SIG-M5 treated with dmso at 0.1 percent for 504 hours (cell line): ENCODE measurements around the gene KRTAP5-10.
"Not testable (repeated sequence)": the region's sequence is repeated elsewhere in the genome, so short reads cannot be mapped to it uniquely, and the experiment has no call there.

Source experiments
- DNase-seq: peaks from one replicate; lab custom pipeline; 2025; ENCODE audit not compliant: unreplicated experiment; lab: John Stamatoyannopoulos, UW

KRTAP5-10 gene

DNA sequence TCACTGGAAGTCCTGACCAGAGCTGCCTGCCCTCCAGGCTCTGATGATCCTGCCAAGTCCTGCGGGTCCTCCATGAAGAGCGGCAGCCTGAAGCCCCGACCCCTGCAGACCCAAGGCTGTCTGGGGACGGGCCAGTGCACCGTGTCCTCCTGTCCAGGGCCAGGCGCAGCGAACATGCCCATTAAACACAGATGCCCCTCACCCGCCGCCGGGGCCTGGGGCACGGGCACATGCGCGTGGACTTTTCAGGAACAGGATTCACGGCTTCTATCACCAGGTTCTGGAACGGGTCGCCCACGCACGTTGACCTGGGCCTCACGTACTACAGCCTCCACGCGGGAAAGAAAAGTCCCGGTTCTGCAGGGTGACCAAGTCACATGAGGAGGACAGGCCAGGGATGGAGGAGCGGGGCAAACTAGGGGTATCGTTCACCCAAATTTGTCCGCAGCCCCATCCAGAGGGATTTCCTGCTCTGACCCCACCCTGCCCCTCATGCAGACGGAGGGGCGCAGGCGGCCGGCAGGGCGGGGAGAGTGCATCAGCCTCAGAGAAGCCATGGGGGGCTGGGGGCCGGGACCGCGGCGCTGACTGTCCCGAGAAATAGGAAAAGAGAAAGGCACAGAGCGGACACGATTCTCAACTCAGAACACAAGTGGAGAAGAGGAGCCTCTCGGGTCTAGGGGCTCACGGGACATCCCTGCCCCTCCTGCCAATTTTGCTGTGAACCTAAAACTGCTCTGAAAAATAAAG is 5.9 kb downstream of the KRTAP5-10 start:
- not testable (repeated sequence) for DNase-seq

DNA sequence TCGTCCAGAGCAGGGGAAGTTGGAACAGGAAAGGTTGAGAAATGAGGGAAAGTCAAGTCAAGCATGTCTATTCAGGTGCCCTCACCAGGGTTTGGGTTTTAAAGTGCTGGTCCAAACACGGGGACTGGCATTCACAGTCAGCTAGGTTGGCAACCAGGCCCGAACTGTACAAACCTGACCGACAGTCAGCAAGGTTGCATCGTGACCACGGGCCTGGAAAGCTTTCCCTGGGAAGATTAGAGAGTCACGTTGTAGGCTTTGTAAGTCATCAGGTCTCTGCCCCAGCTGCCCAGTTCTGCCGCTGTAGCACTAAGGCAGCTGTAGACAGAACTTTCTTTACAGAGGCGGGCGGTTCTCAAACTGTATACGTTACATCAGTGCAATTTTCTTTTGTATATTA is 7.4 kb downstream of the KRTAP5-10 start:
- DNase-seq: no peak

DNA sequence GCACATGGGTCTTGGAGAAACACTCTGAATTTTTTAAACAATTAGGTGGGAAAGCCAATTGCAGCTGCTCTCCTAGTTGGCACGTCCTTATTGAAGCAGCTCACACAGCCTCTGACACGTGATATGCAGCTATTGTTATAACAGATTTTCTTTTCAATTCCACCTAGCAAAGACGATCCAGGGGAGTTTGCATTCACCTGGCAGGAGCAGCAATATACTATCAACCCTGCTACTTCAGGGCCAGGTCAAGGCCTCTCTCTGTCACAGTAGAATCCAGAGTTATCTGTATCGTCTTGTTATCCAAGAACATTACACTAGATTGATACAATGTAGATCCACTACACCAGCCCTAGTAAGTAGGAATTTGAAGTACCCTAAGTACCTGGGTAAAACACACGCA is 9.1 kb downstream of the KRTAP5-10 start:
- DNase-seq: no peak

DNA sequence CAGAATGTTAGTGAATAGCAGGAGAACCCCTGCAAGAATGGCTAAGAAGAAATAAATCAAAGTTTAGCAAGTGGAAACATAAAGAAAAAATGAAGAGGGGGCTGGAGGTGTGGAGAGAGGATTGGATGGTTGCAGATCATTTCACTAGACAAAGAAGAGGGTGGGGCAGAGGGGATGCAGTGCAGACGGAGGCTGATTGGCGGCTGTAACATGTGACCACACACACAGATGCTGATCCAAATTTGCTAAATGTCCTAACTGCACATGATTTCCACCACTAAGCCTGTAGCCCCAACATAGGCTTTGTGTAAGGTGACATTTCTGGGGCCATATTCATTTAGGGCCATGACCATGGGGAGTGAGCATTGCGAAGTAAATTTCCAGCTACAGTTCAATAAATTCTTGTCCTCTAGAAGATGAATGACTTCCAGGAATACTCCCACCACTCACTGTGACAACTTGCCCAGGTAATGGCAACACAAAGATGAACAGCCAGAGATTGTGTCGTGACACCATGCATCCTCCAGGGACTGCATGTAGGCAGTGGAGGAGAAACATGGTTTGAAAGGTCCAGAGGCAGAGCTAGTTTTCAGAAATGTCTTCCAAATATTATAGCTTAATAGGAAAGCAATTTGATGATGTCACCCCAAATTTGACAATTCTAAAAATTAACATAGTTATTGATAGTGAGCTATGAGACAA is 10.5 kb downstream of the KRTAP5-10 start:
- no peak for DNase-seq

DNA sequence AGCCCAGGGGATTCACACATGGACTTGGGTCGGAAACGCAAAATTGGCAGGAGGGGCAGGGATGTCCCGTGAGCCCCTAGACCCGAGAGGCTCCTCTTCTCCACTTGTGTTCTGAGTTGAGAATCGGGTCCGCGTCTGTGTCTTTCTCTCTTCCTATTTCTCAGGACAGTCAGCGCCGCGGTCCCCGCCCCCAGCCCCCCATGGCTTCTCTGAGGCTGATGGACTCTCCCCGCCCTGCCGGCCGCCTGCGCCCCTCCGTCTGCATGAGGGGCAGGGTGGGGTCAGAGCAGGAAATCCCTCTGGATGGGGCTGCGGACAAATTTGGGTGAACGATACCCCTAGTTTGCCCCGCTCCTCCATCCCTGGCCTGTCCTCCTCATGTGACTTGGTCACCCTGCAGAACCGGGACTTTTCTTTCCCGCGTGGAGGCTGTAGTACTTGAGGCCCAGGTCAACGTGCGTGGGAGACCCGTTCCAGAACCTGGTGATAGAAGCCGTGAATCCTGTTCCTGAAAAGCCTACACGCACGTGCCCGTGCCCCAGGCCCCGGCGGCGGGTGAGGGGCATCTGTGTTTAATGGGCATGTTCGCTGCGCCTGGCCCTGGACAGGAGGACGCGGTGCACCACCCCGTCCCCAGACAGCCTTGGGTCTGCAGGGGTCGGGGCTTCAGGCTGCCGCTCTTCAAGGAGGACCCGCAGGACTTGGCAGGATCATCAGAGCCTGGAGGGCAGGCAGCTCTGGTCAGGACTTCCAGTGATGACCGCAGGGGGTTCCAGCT is 11.5 kb downstream of the KRTAP5-10 start:
- DNase-seq: not testable (repeated sequence)

DNA sequence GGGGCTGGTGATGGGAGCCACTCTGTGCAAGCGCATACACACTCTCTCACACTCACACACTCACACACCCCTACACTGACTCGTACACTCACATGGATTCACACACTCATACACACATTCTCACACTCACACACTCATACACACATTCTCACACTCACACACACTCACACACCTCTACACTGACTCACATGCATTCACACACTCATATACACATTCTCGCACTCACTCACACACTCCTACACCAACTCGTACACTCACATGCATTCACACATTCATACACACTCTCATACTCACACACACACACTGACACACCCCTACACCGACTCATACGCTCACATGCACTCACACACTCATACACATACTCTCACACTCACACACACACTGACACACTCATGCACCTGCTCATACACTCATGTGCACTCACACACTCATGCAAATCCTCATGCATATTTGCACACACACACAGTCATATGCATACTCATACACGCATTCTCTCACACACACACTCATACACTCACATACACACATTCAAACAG is 12.2 kb downstream of the KRTAP5-10 start:
- DNase-seq: no peak

DNA sequence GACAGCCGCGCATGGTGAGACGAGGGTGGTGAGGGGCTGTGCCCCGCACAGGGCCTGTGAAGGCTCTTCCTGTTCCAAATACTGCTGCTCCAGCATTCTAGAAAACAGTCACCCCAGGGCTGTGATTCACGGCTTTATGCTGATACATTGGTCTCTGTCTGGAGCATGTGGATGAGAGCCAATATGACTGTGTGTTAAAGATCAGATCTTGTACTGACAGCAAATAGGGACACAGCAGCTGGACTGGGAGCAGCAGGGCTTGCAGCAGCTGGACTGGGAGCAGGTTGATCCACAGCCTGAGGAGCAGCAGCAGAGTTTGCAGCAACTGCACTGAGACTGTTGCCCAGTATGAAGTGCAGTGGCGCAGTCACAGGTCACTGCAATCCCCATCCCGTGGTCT is 14.2 kb downstream of the KRTAP5-10 start:
- DNase-seq: not testable (repeated sequence)

DNA sequence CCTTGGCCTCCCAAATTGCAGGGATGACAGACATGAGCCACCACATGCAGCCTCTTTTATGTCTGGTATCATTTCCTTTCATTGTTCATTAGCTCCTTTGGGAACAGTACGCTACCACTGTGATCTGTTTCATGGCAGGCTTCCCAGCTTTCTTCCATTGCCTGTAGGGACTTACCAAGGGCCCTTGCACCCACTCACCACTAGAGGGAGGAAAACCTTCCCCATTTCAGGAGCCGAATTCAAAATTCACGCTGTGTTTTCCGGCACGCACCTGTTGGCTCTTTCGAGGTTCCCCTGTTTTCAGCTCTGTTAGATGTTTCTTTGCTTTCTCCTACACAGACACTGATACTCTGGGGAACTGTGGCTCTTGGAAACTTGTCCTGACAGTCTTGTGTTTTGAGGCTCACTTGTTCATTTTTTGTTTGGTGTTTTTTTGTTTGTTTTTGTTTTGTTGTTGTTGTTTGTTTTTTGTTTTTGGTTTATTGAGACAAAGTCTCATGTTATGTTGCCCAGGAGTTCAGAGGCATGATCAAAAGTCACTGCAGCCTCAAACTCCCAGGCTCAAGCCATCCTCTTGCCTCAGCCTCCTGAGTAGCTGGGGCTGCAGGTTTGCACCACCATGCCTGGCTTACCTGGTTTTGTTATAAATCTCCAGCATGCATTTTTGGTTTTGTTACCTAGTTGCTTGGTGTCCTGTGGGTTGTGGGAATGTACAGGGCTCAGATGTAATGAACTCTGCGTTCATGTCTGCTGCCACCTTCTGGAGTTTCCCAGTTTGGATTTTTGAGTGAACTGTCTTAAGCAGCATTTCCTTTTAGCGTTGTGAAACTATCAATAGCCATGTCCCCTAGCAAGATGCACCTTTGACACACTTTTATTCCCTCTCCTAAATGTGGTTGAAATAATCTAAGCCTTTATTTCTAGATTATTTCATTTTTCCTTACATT is 15.0 kb downstream of the KRTAP5-10 start:
- DNase-seq: peak; percentile 38

DNA sequence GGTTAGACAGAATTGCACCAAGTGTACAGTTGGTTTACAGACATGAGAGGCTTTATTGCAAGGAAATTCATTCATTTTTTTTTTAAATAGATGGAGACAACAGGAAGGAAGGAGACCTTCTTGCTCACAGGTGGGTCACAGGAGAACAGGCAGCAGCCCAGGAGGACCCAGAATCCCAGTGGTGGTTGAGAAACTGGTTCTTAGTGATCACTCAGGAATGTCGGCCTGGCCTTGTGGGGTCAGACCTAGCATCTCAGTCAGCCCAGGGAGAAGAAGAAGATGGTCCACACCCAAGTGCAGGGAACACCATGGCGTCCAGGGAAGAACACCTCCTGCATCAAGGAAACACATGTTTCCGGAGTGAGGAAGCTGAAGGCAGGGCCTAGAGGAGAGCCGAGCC is 16.5 kb downstream of the KRTAP5-10 start:
- DNase-seq: no peak

DNA sequence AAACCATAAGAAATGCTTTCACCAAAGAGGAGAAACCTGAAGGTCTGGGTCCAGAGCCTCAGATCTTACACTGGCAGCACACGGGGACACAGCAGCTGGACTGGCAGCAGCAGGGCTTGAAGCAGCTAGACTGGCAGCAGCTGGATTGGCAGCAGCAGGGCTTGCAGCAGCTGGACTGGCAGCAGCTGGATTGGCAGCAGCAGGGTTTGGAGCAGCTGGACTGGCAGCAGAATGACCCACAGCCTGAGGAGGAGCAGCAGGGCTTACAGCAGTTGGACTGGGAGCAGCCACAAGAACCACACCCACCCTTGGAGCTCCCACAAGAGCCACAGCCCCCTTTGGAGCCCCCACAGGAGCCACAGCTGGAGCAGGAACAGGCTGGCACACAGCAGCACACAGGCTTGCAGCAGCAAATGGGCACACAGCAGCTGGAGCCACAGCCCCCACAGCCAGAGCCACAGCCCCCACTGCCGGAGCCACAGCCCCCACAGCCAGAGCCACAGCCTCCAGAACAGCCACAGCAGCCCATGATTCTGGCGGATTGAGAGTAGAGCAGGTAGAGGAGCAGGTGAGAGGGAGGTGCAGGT is 17.0 kb downstream of the KRTAP5-10 start, which contains the start of gene KRTAP5-11:
Gene KRTAP5-11 (minus strand): TSS at position 567 of the 587 bp plus-strand sequence. CDS start 38 bp downstream, at position 529.
- no peak for DNase-seq

DNA sequence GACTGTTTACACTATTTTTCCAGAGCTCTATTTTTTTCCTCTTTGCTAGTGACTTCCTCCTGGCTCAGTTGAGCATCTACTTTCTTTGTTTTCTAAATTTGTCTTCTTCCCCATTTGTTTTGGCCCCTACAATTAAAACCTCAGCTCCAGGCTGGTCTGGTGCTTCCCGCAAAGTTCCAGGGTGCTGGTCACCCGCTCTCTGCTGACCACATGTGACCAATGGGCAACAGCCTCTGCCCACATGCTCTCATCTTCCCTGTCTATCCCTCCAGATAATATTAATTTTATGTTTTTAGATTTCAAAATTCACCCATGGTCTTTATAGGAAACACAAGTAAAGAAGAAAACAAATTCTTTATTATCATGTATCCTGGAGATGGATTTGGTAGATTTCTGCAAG is 17.6 kb downstream of the KRTAP5-10 start:
- DNase-seq: not testable (repeated sequence)

DNA sequence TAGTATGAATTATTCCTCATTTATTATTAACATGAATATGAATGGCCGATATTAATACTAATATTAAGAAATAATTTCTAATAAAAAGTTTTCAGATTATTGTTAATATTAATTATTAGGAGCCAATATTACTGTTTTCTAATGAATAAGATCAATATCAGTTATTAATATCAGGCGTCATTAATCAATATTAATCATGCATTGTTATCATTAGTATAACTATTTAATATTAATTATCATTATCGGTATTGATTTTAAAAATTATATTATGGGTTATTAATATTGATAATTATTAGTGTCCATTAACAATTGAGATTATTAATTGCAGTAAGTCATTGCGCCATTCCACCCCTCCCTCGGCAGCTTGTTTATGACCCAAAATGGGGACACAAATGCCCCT is 20.3 kb downstream of the KRTAP5-10 start:
- not testable (repeated sequence) for DNase-seq

DNA sequence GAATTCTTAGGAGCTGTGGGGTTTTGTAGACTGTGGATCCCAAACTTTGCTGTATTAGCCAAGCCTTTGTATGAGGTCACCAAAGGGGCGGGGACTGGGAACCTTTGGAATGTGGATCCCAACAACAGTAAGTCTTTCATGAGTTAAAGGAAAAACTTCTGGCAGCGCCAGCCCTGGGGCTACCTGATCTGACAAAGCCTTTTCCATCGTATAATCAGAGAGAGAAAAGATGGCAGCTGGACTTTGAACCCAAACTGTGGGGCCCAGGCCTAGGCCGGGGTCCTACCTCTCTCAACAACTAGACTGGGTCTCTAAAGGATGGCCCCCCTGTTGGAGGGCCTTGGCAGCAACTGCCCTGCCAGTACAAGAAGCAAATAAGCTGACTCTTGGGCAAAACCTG is 23.0 kb downstream of the KRTAP5-10 start:
- DNase-seq: not testable (repeated sequence)

DNA sequence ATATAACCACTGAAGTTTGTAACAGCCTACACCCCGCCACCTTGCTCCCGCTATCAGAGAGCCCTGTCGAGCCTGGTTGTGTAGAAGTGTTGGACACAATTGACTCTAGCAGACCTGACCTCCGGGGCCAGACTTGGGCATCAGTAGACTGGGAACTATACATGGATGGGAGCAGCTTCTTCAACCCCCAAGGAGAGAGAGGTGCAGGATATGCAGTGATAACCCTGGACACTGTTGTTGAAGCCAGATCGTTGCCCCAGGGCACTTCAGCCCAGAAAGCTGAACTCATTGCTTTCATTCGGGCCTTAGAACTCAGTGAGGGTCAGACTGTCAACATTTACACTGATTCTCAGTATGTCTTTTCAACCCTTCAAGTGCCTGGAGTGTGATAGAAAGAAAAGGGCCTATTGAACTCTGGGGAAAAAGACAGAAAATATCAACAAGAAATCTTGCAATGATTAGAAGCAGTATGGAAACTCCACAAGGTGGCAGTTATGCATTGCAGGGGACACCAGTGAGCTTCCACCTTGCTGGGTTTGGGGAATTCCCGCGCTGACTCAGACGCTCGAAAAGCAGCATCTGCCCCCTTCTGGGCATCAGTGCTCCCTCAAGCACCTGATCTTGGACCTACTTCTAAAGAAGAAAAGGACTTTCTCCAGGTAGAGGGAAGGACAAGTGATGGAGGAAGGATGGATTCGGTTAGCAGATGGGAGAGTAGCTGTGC is 23.6 kb downstream of the KRTAP5-10 start:
- DNase-seq: not testable (repeated sequence)

DNA sequence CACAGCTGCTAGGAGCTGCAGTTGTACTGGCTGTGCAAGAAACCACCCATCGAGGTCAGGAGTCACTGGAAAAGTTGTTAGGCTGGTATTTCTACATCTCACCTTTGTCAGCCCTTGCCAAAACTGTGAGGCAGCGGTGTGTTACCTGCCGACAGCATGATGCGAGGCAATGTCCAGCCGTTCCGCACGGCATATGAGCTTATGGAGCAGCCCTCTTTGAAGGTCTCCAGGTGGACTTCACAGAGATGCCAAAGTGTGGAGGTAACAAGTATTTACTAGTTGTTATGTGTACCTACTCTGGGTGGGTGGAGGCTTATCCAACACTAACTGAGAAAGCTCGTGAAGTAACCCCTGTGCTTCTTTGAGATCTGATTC is 24.2 kb downstream of the KRTAP5-10 start:
- not testable (repeated sequence) for DNase-seq

DNA sequence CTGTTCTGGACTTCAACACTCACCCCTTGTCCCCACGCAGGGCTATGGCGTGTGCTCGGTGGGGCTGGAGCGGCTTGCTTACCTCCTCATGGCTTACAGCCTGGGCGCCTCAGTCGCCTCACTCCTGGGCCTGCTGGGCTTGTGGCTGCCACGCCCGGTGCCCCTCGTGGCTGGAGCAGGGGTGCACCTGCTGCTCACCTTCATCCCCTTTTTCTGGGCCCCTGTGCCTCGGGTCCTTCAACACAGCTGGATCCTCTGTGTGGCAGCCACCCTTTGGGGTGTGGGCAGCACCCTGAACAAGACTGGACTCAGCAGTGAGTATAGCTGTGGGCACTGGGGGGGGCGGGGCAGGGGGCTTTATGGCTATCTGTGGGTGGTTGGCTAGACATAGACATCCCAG is 37.9 kb downstream of the KRTAP5-10 start:
- DNase-seq: not testable (repeated sequence)

DNA sequence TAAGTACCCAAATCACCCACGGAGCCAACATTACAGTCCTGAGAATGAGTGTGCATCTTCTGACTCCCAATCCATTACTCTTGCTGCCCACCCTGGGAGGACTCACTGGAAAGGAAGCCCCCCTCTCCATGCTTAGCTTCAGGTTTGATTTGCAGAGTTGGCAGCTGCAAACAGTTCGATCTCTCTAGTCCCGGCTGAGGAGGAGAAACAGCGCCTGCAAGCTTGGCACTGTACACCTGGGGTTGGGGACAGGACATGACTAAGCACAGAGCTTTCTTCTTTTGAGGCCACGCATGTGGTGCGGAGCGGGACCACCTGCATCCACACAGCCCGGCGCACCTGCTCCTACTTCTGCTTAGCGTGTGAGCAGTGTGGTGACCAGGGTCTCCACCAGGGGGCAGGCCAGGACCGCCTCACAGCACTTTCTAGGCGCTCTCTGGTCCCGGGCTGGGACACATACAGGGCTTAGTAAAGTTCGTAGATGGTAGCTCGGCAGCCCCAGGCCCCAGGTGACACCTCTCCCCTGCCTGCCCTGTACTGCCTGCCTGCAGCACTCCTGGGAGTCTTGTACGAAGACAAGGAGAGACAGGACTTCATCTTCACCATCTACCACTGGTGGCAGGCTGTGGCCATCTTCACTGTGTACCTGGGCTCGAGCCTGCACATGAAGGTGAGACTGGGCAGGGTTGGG is 39.6 kb downstream of the KRTAP5-10 start:
- DNase-seq: not testable (repeated sequence)

DNA sequence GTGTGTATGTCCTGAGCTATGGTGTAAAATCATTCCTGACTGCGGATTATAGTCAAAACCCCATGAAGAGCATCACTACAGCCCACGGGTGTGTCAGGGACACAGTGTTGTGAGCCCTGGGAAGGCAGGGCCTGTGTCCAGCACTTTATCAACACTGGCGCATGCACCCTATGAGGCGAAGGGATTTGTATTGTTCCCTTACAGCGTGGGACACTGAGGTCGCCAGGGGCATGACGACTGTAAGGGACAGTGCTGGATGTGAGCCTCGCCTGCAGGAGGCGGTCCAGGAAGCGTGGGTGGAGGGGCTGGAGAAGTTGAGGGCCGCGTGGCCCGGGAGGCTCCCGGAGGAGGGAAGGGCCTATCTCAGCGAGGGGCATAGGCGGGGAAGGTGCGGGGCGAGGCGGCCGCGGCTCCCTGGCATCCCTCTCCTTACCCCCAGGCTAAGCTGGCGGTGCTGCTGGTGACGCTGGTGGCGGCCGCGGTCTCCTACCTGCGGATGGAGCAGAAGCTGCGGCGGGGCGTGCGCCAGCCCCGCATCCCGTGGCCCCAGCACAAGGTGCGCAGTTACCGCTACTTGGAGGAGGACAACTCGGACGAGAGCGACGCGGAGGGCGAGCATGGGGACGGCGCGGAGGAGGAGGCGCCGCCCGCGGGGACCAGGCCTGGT is 41.6 kb downstream of the KRTAP5-10 start:
- not testable (repeated sequence) for DNase-seq
